HG03558 (cell line): Measurements from ENCODE around the gene SERPINA4.
"Not testable (repeated sequence)": the region's sequence is repeated elsewhere in the genome, so short reads cannot be mapped to it uniquely, and the experiment has no call there.

Experiments
- ATAC-seq: cut with Tn5 transposase; IDR thresholded peaks from one replicate; pipeline ENCODE4 v1.9.1; 2021; ENCODE audit warnings: moderate number of reproducible peaks; ENCODE audit not compliant: unreplicated experiment; ENCODE audit errors: extremely low read depth

Gene SERPINA4

DNA sequence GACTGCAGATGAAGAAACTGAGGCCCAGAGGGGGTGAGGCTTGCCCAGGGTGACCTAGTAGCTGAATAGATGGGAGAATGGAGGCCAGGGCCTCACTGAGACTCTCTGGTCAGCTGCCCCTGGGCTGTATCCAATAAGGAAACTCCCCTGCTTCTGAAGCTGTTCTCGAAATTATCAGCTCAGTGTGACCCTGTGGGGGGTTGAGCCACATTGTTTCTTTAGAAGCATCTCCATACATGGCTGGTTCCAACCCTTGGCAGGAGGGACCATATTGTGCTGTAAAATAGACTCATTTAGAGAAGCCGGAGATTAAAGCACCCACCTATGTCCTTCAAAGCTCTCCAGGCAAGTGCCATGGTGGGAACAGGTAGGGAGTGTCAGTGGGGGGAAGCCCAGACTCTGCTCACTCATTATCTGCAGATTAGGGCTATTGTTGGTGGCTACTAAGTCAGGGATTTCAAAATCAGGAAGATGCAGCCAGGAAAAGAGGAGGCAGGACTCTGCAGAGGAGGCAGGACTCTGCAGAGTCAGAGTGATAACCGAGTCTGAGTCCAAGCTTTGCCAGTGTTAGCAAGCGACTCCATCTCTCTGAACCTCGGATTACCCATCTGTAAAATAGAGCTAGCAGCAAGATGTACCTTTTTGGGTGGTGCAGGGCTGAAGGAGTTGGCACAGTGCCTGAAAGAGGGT is 23.5 kb downstream of the SERPINA4 start:
- no peak for ATAC-seq

DNA sequence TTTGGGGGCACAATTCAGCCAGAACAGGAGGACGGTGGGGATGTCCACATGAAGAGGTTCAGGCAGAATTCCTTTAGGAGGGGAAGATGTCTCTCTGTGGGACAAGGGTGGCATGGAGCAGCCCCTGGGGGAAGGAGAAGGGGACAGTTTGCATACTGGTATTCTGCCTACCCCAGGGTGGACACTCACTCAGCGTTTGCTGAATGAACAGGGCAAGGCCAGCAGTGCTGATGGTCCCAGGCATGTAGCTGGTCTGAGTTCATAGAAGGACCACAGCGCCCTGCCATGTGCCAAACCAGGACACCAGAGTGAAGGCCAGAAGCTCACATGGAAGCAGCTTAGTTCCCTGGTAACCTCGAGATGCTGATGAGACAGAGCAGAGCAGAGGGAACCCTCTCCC is 25.4 kb downstream of the SERPINA4 start:
- ATAC-seq, result no peak

DNA sequence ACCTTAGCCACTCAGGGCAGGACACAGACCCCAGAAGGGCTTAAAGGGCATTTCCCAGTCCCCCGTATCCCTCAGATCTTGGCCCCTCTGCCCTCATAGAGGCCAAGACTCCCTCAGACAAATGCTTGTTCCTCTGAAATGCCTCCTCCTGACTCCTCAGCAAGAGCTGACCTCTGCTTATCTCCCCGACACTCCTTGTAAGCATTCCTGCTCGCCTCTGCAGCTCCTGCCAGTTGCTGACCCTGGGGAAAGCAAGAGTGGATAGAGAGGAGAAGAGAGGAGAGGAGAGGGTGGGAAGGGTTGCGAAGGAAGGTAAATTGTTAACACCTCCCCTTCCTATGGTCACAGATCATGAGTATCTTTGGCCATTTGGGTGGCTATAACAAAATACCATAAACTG is 27.1 kb downstream of the SERPINA4 start:
- ATAC-seq, result no peak

DNA sequence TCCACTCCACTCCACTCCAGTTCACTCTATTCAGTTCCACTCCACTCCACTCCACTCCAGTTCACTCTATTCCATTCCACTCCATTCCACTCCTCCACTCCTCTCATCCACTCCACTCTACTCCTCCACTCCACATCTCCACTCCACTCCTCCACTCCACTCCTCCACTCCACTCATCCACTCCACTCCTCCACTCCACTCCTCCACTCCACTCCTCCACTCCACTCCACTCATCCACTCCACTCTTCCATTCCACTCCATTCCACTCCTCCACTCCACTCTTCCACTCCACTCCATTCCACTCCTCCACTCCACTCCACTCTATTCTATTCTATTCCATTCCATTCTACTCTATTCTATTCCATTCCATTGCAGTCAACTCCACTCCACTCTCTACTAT is 29.8 kb downstream of the SERPINA4 start:
- ATAC-seq, result no peak

DNA sequence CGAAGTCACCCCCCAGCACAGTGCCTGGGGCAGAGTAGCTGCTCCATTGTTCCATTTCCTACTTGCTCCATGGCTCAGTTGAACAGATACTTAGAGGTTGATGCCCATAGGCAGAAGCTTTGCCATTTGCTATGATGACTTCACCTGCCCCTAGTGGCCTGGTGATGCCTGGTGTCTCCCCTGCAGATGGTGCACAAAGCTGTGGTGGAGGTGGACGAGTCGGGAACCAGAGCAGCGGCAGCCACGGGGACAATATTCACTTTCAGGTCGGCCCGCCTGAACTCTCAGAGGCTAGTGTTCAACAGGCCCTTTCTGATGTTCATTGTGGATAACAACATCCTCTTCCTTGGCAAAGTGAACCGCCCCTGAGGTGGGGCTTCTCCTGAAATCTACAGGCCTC is 30.6 kb downstream of the SERPINA4 start:
- ATAC-seq, result no peak

DNA sequence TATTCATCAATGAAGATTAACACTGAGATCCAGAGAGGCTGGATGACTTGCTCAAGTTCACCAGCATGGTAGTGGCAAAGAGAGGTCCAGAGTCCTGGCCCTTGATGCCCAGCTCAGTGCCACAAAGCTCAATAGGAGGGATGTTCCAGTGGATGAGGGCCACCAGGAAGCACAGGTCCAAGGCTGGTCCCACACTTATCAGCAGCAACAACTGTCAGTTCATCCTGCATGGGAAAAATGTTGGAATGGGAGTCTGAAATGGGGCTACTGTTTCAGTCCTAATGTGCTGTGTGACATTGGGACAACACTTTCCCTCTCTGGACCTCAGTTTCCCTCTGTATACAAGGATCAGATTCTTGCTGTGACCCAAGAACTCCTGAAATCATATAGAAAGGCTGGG is 31.2 kb downstream of the SERPINA4 start:
- no peak for ATAC-seq

DNA sequence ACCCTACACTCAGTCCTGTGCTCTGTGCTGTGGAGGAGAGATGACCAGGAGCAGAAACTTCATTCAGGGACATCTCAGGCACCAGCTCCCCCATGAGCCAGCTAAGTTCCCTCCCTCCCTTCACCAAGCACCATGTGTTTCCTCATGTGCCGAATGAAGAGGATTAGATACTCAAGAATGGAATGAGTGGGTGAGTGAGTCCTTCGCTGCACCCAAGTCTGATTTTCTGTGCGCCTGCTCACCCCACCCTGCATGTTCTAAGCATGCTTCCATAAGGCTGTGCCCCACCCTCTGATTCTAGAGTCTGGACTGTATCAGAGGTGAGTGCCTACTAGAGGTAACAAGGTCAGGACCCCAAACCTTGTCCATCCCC is 32.1 kb downstream of the SERPINA4 start:
- no peak for ATAC-seq

DNA sequence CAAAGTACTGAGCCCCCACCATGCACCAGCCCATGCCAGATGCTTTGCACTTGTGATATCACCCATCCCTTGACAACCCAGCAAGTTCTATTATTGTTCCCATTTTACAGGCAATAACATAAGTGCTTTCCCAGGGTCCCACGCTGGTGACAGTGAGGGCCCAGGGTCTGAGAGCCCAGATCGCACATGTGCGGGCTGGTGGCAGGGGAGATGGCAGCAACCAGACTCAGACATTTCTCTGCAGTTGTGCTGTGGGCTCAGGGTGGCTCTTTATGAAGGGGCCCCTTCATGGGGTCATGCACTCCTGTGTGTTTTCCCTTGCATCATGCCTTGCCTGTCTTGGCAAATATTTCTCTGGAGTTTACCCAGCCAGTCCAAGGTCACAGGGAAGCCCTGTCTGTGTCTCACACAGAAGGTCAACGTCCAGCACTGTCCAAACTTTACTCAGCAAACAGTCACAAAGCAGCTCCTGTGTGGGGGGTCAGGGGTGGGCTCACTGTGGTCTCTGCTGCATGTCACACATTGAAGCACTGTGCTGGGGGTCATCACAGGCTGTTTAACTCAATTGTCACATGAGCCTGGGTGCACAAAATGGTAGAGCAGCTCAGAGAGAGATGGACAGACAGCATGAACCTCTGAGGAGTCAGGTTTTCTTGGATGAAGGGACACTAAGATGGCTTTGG is 32.6 kb downstream of the SERPINA4 start:
- ATAC-seq, result no peak

DNA sequence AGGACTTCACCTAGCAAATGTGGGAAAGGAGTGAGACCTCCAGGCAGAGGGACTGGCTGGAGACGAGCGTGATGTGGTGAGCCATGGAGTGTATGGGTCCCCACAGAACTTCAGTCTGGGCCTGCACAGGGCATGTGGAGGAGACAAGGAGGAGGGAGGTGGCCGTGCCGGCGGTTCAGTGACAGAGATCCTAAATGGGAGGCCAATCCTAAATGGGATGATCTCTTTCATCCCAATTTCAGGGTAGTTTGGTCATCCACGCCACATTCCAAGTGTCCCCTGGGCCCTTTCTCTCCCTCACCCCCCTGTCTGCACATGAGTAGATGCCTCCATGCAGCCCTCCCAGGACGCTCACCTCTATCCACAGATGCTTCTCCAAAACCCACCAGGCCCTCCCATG is 33.2 kb downstream of the SERPINA4 start:
- ATAC-seq, result no peak

DNA sequence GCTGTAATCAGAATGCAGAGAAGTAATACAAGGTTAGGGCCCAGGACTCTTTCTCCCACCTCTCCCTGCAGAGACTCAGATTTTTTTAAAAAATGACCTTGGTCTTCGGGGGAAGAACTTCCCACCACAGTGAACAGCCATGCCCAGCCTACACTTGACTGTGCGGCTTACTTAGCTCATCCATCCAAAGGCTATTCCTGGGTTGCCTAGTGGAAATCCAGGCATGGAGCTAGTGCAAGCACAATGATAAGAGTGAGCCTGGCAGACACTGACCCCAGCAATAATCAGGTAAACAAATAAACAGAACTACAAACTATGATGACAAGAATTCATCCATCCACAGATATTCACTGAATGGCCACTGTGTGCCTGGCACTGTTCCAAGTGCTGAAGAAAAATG is 34.7 kb downstream of the SERPINA4 start:
- no peak for ATAC-seq

DNA sequence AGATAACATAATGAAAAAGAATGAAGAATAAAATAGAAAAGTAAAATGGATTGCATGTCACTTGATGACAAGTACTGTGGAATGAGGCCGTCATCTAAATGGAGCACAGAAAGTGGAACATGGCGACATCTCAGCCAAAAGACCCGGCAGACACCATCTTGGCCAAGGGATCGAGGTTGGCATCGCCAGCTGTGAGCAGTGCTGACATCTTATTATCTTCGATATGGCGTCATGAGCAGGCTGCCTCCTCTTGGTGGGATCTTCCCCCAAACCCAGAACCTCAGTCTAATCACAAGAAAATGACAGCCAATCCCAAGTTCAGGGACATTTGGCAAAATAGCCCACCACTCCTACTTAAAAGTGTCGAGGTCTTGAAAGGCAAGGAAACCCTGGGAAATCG is 35.1 kb downstream of the SERPINA4 start:
- ATAC-seq, result no peak

DNA sequence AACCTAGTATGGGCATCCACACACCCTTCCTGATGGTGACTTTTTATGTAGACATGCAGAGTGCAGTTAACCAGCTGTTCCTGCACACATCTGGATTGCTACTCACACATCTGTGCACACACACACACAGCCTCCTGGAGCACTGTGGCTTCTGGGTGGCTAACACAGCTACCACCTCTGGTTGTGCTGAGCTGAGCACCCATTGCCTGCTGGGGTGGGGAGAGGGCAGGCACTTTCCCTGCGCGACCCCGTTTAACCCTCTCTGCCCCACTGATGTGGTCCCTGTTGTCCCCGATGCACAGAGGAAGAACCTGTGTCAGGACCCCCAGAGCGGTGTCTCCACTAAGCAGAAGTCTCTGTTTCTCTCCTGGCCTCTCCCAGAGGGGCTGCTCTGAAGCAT is 36.5 kb downstream of the SERPINA4 start:
- ATAC-seq, result no peak

DNA sequence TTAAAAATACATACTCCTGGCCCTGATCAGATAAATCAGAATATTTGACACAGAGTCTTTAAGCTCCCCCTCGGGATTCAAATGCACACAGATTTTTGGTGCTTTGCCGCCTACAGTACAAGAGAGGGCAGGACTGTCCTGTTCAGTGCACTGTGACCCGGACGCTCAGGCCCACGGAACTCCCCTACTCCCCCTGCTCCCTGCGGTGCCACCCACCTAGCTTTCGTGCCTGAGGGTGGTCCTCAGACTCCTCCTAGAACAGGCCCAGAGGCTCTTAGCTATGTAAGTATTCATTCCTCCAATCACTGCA is 37.2 kb downstream of the SERPINA4 start:
- no peak for ATAC-seq

DNA sequence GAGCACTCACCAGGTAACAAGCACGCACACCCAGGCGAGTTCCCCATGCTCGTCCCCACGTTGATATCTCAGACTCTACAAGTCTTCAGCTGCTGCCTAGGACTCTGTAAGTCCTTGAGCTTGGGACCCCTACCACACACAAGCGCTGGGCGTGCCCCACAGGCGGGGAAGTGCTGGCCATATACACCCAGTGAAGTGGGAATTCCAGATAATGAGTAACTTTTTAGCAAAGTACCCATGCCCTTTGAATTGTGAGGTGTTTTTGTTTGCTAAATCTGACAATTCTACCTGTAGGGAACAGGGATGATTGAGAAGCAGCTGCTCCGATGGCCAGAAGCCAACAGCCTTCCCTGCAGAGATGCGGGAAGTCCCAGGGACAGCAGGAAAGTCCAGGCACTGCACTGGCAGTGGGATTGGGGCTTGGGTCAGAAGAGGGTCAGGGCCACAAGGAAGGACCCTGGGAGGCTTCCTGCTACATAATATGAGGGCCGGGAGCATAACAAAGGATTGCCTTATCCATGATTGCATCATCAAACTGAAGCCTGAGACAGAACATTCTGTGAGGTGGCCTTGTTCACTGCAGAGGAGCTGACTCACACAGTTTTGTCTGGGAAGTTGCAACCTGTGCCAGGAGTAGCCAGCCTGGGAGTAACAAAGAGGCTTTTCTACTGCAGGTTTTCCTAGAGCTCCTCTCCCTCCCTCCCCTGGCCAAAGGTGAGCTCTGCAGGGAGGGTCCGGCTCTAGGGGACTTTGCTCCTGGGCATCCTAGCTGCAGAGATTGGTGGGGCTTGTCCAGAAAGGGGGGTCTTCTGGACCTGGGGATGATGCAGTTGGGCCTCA is 37.8 kb downstream of the SERPINA4 start:
- no peak for ATAC-seq

DNA sequence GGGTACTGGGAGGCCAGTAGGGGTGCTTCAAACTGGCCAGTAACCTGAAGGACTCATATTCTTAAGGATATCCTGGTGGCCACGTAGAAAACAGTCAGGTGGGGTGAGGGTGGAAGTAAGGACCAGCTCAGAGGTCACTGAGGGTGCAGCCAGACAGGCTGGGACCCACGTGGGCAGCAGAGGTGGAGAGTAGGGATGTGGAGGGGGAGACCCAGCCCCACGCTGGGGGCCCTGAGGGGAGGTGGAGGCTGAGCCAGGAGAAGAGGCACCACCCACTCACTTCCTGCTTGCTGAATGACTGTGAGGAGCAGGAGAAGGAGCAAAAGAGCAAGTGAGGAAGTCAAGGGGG is 38.4 kb downstream of the SERPINA4 start:
- ATAC-seq, result no peak

DNA sequence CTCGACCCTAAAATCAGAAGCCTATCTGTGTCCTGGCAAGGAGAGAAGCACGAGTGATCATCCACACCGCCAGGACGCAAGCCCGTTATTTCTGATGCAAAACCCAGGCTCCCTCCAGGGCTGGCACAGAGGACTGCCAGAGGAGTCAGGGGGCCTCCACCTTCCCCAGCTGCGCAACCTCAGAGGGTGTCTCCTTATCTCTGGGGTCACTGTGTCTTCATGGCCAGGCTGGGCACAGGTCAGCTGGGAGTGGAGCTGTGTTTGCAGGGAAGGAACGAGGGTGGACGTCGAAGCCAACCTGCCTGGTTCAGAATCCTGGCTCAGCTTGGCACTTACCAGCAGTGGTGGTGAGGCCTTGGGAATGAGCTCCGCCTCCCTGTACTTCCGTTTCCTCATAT is 38.9 kb downstream of the SERPINA4 start:
- no peak for ATAC-seq

DNA sequence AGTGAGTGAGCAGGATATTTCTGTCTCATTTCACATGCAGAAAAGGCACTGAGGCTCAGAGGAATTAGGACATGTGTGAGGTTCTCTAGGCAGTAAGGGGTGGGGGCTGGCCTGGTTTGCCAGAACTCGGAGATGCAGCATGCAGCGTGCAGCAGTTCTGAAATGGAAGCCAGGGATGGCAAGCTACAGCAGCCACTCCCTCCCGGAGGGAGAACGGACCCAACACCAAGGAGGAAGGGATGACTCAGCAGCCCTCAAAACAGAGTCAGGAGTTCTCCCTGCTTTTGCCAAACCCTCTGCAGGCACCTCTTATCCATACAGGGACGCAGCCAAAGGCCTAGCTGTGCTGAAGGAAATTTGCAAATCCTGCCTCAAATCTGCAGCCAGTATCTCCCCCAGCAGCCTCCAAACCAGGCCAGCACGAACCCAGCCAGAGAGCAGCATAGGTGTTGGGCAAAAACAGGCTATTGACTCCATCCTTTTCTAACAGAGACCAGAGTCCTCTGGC is 40.7 kb downstream of the SERPINA4 start:
- ATAC-seq, result no peak

DNA sequence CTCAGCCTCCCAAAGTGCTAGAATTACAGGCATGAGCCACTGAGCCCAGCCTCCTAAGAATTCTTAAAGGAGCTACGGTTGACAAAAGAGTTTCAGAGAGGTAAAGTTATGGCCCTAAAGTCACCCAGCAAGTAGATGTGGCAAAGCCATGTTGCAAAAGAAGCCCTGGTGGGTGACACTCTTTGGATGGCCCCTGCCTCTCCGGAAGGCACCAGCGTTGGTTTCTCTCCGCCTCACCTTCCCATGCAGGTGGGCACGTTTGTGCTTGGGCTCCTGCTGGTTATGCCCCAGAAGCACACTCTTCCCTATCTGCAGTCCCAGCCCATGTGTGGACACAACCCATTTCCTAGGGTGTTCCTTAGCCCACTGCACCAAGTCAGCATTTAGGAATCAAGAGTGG is 41.5 kb downstream of the SERPINA4 start:
- ATAC-seq, result no peak

DNA sequence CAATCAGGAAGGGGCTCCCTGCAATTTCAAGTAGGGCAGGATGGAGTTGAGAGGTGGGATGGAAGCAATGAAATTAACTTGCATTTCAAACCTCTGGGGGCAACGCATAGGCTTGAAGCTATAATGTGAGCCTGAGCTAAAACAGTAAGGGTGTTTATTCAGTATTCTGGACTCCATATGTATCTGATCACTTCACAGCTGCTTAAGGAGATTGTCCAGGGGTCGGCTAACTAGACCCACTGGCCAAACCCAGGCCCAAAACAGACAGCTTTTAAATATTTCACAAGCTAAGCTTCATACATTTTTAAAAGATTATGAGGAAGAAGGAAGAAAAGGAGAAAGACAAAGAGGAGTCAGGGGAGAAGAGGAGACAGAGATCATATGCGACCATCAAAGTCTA is 44.1 kb downstream of the SERPINA4 start:
- no peak for ATAC-seq

DNA sequence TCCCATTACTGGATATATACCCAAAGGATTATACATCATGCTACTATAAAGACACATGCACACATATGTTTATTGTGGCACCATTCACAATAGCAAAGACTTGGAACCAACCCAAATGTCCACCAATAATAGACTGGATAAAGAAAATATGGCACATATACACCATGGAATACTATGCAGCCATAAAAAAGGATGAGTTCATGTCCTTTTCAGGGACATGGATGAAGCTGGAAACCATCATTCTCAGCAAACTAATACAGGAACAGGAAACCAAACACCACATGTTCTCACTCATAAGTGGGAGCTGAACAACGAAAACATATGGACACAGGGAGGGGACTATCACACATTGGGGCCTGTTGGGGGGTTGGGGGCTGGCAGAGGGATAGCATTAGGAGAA is 47.7 kb downstream of the SERPINA4 start:
- not testable (repeated sequence) for ATAC-seq

DNA sequence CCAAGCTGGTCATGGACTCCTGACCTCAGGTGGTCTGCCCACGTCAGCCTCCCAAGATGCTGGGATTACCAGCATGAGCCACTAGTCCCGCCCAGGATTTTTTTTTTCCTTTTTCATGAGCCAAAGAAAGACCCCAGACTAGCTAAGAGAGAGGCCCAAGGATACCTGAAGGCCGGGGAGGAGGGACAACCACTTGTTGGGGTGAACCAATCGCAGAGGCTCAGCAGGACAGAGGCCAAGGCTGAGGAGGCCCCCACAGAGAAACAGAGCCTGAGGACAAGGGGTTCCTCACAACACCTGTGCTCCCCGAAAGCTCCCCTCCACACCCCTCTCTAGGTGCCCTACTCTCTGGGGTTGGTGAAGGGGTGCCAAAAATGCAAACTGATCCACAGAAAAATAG is 49.9 kb downstream of the SERPINA4 start:
- ATAC-seq, result no peak
